Ramos (cell line): ENCODE results near the gene PDE6B.

Source experiments
- in situ Hi-C: fragments of 300-500 bp; cut with MboI; formaldehyde crosslinking; loops from one replicate; pipeline ENCODE4 v1.14.3; 2022; ENCODE audit warnings: low sequenced_read_pairs; ENCODE audit not compliant: unreplicated experiment

PDE6B gene

GRCh38 chr4:654871-655463, 29.6 kb downstream of the PDE6B start:
- in situ Hi-C loops = no loop called here

- in situ Hi-C loops = no loop called here
Measured at GRCh38 chr4:655464-656151, 30.2 kb downstream of the PDE6B start.

- in situ Hi-C loops = no loop called here
Measured at GRCh38 chr4:656436-657337, 31.3 kb downstream of the PDE6B start.

GRCh38 chr4:657338-657833, 32.0 kb downstream of the PDE6B start:
- in situ Hi-C loops = no loop called here

- in situ Hi-C loops = no loop called here
Measured at GRCh38 chr4:657834-658667, 32.7 kb downstream of the PDE6B start.

GRCh38 chr4:658681-659667, 33.6 kb downstream of the PDE6B start:
- in situ Hi-C loops = no loop called here

GRCh38 chr4:659851-660250, 34.5 kb downstream of the PDE6B start:
- in situ Hi-C loops = no loop called here

- in situ Hi-C loops = no loop called here
Measured at GRCh38 chr4:660401-660800, 35.0 kb downstream of the PDE6B start.

- in situ Hi-C loops = no loop called here
Measured at GRCh38 chr4:661231-661630, 35.9 kb downstream of the PDE6B start.

GRCh38 chr4:661881-662761, 36.7 kb downstream of the PDE6B start:
- in situ Hi-C loops = no loop called here

- in situ Hi-C loops = no loop called here
Measured at GRCh38 chr4:663046-663437, 37.7 kb downstream of the PDE6B start.

- in situ Hi-C loops = no loop called here
Measured at GRCh38 chr4:663438-664428, 38.4 kb downstream of the PDE6B start.

- in situ Hi-C loops = no loop called here
Measured at GRCh38 chr4:664713-665231, 39.4 kb downstream of the PDE6B start.

GRCh38 chr4:665381-665750, 40.0 kb downstream of the PDE6B start:
- in situ Hi-C loops = no loop called here

- in situ Hi-C loops = no loop called here
Measured at GRCh38 chr4:665751-666435, 40.5 kb downstream of the PDE6B start.

GRCh38 chr4:666436-666810, 41.0 kb downstream of the PDE6B start:
- in situ Hi-C loops = no loop called here
